Common myeloid progenitor, CD34-positive (primary cell): ENCODE results near the gene DEPDC5.

Source experiments
- CTCF ChIA-PET: fragments of 350-600 bp; sonication (Branson Sonifier 250); formaldehyde crosslinking; loops from one replicate; lab custom pipeline; 2021; ENCODE audit warnings: antibody characterized with exemption; lab: Charles Lee
- POLR2A ChIA-PET: fragments of 350-600 bp; sonication (Branson Sonifier 250); formaldehyde crosslinking; loops from one replicate; lab custom pipeline; 2021; ENCODE audit warnings: antibody characterized with exemption; lab: Charles Lee
- DNase-seq, 3 donors: peaks; one replicate each; pipeline versions ENCODE4 v3.0.0 to v3.0.0-alpha.2; 2013
- H3K27ac ChIP-seq, 2 experiments: 1 replicate in 1 of 2; 2 replicates in 1 of 2; pipeline ENCODE4 v1.7.0; 2013; ENCODE audit warnings: inconsistent platforms in 2 of 2, low read length in 2 of 2, mild to moderate bottlenecking in 2 of 2, low read depth in 1 of 2, moderate library complexity in 1 of 2; ENCODE audit not compliant: severe bottlenecking in 2 of 2, insufficient read depth in 1 of 2, poor library complexity in 1 of 2
- H3K27me3 ChIP-seq, 5 experiments: replicated peaks in 2 of 5; 1 replicate in 3 of 5; 2 replicates in 2 of 5; pipeline versions ENCODE4 v1.6.1 to v1.7.0; 2013; ENCODE audit warnings: low read length in 4 of 5, mild to moderate bottlenecking in 2 of 5, moderate library complexity in 2 of 5, inconsistent platforms in 1 of 5; ENCODE audit not compliant: insufficient read depth in 5 of 5, control insufficient read depth in 4 of 5
- H3K36me3 ChIP-seq, 4 experiments: 1 replicate in 2 of 4; 2 replicates in 2 of 4; pipeline versions ENCODE4 v1.6.1 to v1.7.0; 2013; ENCODE audit warnings: low read length in 3 of 4, control low read depth in 1 of 4, mild to moderate bottlenecking in 1 of 4; ENCODE audit not compliant: control insufficient read depth in 4 of 4, insufficient read depth in 4 of 4
- H3K4me1 ChIP-seq, 4 experiments: 1 replicate in 3 of 4; 2 replicates in 1 of 4; pipeline versions ENCODE4 v1.6.1 to v1.7.1; 2013; ENCODE audit warnings: low read length in 3 of 4, mild to moderate bottlenecking in 3 of 4, control low read depth in 1 of 4, inconsistent platforms in 1 of 4, moderate library complexity in 1 of 4; ENCODE audit not compliant: control insufficient read depth in 4 of 4, insufficient read depth in 4 of 4; ENCODE audit errors: control extremely low read depth in 1 of 4
- H3K4me3 ChIP-seq, 7 experiments: 1 replicate in 4 of 7; 2 replicates in 3 of 7; pipeline versions ENCODE4 v1.5.1 to v1.7.0; 2013; ENCODE audit warnings: mild to moderate bottlenecking in 7 of 7, low read length in 6 of 7, moderate library complexity in 6 of 7, inconsistent platforms in 2 of 7, low read depth in 2 of 7, control low read depth in 1 of 7; ENCODE audit not compliant: insufficient read depth in 4 of 7, control insufficient read depth in 1 of 7; ENCODE audit errors: extremely low read depth in 1 of 7
- H3K9me3 ChIP-seq, 5 experiments: 1 replicate in 4 of 5; 2 replicates in 1 of 5; pipeline versions ENCODE4 v1.6.1 to v1.7.1; 2013; ENCODE audit warnings: low read length in 4 of 5, mild to moderate bottlenecking in 2 of 5, inconsistent platforms in 1 of 5, low read depth in 1 of 5, moderate library complexity in 1 of 5; ENCODE audit not compliant: control insufficient read depth in 4 of 5, insufficient read depth in 2 of 5; ENCODE audit errors: control extremely low read depth in 1 of 5
- WGBS: methylation state at CpG from one replicate; pipeline ENCODE4 v1.1.5; 2013; ENCODE audit not compliant: insufficient coverage; 5-methylcytosine and 5-hydroxymethylcytosine counted together

The DEPDC5 gene

DNA sequence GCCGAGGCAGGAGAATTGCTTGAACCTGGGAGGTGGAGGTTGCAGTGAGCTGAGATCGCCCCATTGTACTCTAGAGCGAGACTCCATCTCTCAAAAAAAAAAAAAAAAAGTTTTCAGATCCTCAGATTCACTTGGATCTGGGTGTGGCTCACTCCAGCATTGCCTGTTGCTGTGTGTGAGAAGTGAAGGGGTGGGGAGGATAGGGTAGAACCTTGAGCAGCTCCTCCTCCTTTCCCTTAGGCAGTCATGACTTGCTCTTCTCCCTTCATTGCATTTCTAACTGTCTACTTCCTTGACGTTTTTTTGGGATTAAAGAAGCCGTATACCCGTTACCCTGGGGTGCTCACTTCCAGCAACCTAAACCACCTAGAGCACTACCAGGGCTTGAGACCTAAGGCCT lies 127.4 kb downstream of the DEPDC5 start:
- CTCF ChIA-PET = no interaction called here
- H3K4me1 ChIP-seq = peaks cover 0 to 4% (median 1%) of the 10 kb centered on the region in 4 experiments
- POLR2A ChIA-PET = no interaction called here
- DNase-seq = no peak
- no peaks in the 10 kb centered on the region for H3K27me3 ChIP-seq
- no peak overlapping the region for H3K4me3 ChIP-seq
- 100% methylated on average over 3 of the region's 6 CpGs for WGBS
- H3K36me3 ChIP-seq = peaks cover 12 to 50% (median 30%) of the 10 kb centered on the region in 4 experiments
- no peaks in the 10 kb centered on the region for H3K9me3 ChIP-seq
- no peak overlapping the region for H3K27ac ChIP-seq

DNA sequence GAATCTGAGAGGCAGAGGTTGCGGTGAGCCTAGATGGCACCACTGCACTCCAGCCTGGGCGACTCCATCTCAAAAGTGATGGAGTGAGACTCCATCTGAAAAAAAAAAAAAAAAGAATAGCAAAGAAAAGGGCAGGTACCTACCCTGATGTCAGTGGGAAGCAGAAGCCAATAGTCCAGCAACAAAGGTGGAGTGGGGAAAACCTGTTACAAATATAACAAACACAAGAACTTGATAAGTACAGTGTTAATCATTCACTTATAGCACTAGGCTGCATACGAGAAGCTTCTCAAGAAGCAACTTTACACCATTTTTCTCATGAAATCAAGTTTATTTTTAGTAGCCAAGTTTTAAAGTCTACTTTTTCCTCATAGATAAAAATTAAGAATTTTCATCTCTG lies 128.0 kb downstream of the DEPDC5 start:
- Histone ChIP-seq H3K9me3 (no peaks in the 10 kb centered on the region), H3K27me3 (no peaks in the 10 kb centered on the region), H3K4me1 (no peaks in the 10 kb centered on the region), H3K36me3 (peaks cover 12 to 44% (median 30%) of the 10 kb centered on the region in 4 experiments), H3K4me3 (no peak overlapping the region), H3K27ac (no peak overlapping the region)
- DNase-seq = no peak
- POLR2A ChIA-PET = no interaction called here
- CTCF ChIA-PET = interaction anchor here (1.0 kb wide), 1 partner anchor 20 kb away, joined by 3 read pairs; no protein-coding TSS in a partner anchor
- WGBS = 100% methylated on average over 2 of the region's 3 CpGs

GRCh38 chr22:31882971-31883370 lies 129.2 kb downstream of the DEPDC5 start:
- DNase-seq = no peak
- peaks cover 12 to 45% (median 31%) of the 10 kb centered on the region in 4 experiments for H3K36me3 ChIP-seq
- POLR2A ChIA-PET = no interaction called here
- WGBS = 93% methylated on average over 3 of the region's 3 CpGs
- no peaks in the 10 kb centered on the region for H3K9me3 ChIP-seq
- H3K27ac ChIP-seq = no peak overlapping the region
- H3K27me3 ChIP-seq = no peaks in the 10 kb centered on the region
- CTCF ChIA-PET = no interaction called here
- no peak overlapping the region for H3K4me3 ChIP-seq
- no peaks in the 10 kb centered on the region for H3K4me1 ChIP-seq

GRCh38 chr22:31883989-31884388 lies 130.2 kb downstream of the DEPDC5 start:
- Histone ChIP-seq H3K4me3 (no peak overlapping the region), H3K9me3 (no peaks in the 10 kb centered on the region), H3K27me3 (no peaks in the 10 kb centered on the region), H3K27ac (no peak overlapping the region), H3K4me1 (no peaks in the 10 kb centered on the region), H3K36me3 (peaks cover 14 to 48% (median 32%) of the 10 kb centered on the region in 4 experiments)
- ChIA-PET CTCF (no interaction called here), POLR2A (no interaction called here)
- WGBS = 98% methylated on average over 5 of the region's 6 CpGs
- DNase-seq = no peak

- CTCF ChIA-PET = no interaction called here
- H3K27me3 ChIP-seq = no peaks in the 10 kb centered on the region
Observed at GRCh38 chr22:31891366-31892079, 137.7 kb downstream of the DEPDC5 start.

DNA sequence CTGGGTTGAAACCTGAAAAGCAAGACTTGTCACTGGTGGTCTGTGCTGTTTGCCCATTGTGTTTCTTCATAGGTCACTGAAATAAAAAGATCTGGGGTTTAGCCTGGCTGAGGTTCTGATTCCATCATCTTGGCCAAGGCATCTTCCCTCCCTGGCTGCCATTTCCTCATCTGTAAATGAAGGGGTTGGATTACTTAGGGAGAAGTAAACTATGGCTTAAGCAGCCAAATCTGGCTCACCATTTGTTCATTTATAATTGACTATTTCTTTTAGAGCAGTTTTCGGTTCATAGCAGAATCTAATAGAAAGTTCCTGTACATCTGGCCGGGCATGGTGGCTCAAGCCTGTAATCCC lies 138.2 kb downstream of the DEPDC5 start:
- Histone ChIP-seq H3K4me1 (peaks cover 0 to 3% (median 0%) of the 10 kb centered on the region in 4 experiments), H3K36me3 (peaks cover 24 to 38% (median 32%) of the 10 kb centered on the region in 4 experiments), H3K4me3 (no peak overlapping the region), H3K27me3 (no peaks in the 10 kb centered on the region), H3K27ac (no peak overlapping the region), H3K9me3 (no peaks in the 10 kb centered on the region)
- 100% methylated on average over 2 of the region's 2 CpGs for WGBS
- POLR2A ChIA-PET = no interaction called here
- CTCF ChIA-PET = no interaction called here
- no peak for DNase-seq

More at GRCh38 chr22:31891366-31892079, 137.7 kb downstream of the DEPDC5 start:
- peaks cover 0 to 3% (median 0%) of the 10 kb centered on the region in 4 experiments for H3K4me1 ChIP-seq
- H3K9me3 ChIP-seq = no peaks in the 10 kb centered on the region
- peaks cover 24 to 36% (median 30%) of the 10 kb centered on the region in 4 experiments for H3K36me3 ChIP-seq
- 77% methylated on average over 3 of the region's 5 CpGs for WGBS
- DNase-seq = peak; percentile 66 to 89 (median 78)
- H3K27ac ChIP-seq = peak overlapping the region; percentile 2 to 39
- POLR2A ChIA-PET = interaction anchor here (0.6 kb wide), 1 partner anchor 794 kb away, joined by 3 read pairs; no protein-coding TSS in a partner anchor
- no peak overlapping the region for H3K4me3 ChIP-seq

- CTCF ChIA-PET = no interaction called here
- no peak overlapping the region for H3K4me3 ChIP-seq
- POLR2A ChIA-PET = no interaction called here
- H3K27me3 ChIP-seq = no peaks in the 10 kb centered on the region
- no peak for DNase-seq
- no peaks in the 10 kb centered on the region for H3K9me3 ChIP-seq
- H3K36me3 ChIP-seq = peaks cover 28 to 52% (median 42%) of the 10 kb centered on the region in 4 experiments
- peaks cover 0 to 3% (median 0%) of the 10 kb centered on the region in 4 experiments for H3K4me1 ChIP-seq
- H3K27ac ChIP-seq = no peak overlapping the region
- 99% methylated on average over 6 of the region's 6 CpGs for WGBS
Observed at GRCh38 chr22:31893460-31893859, 139.6 kb downstream of the DEPDC5 start.
